WI38 (cell line): Measurements from ENCODE around the gene STRN3.
"Not testable (repeated sequence)": the region's sequence is repeated elsewhere in the genome, so short reads cannot be mapped to it uniquely, and the experiment has no call there.

Source experiments
- H3K4me3 ChIP-seq: 2 replicates; pipeline ENCODE4 v1.5.1; 2011; ENCODE audit warnings: low read depth, mild to moderate bottlenecking, control low read depth, low read length
- CTCF ChIP-seq: IDR thresholded peaks from 2 replicates; pipeline ENCODE4 v1.5.1; 2012; ENCODE audit warnings: low read depth, mild to moderate bottlenecking, control low read depth, low read length

STRN3 gene

GRCh38 chr14:30914812-30915211 lies 111.4 kb downstream of the STRN3 start:
- no peak for TF ChIP-seq CTCF
- no peak overlapping the region for H3K4me3 ChIP-seq

- H3K4me3 ChIP-seq, result no peak overlapping the region
- TF ChIP-seq CTCF, result no peak
These were observed 117.4 kb downstream of the STRN3 start for GRCh38 chr14:30908826-30909225.

GRCh38 chr14:30907659-30908057 lies 118.5 kb downstream of the STRN3 start:
- no peak overlapping the region for H3K4me3 ChIP-seq
- TF ChIP-seq CTCF, result no peak

- no peak for TF ChIP-seq CTCF
- no peak overlapping the region for H3K4me3 ChIP-seq
These were observed 119.2 kb downstream of the STRN3 start for GRCh38 chr14:30906752-30907658.

- no peak overlapping the region for H3K4me3 ChIP-seq
- no peak for TF ChIP-seq CTCF
These were observed 122.7 kb downstream of the STRN3 start for GRCh38 chr14:30903285-30904124.

GRCh38 chr14:30897121-30897520 lies 129.1 kb downstream of the STRN3 start:
- not testable (repeated sequence) for H3K4me3 ChIP-seq

GRCh38 chr14:30896435-30896834 lies 129.7 kb downstream of the STRN3 start:
- no peak overlapping the region for H3K4me3 ChIP-seq
- no peak for TF ChIP-seq CTCF
